Esophagus muscularis mucosa (tissue), 4 donors: ENCODE measurements around the gene MRPL46. TPM values are rescaled to one million over a fixed set of nuclear protein-coding genes. Genes with fewer than 3 reads are reported as not detected.

ENCODE experiments used
- DNase-seq: peaks from one replicate; pipeline ENCODE4 v3.0.0-alpha.2; 2017; ENCODE audit errors: extremely low spot score
- H3K27ac ChIP-seq, 4 donors: fragments of 200-600 bp; sonication (generic); replicated peaks in 1 of 4; 1 replicate in 3 of 4; 2 replicates in 1 of 4; pipeline ENCODE4 v1.5.1; 2016 to 2019; ENCODE audit warnings: mild to moderate bottlenecking in 1 of 4
- H3K27me3 ChIP-seq, 4 donors: fragments of 200-600 bp; sonication (generic); one replicate each; pipeline versions ENCODE4 v1.5.1 to v1.6.0; 2016 to 2019
- H3K36me3 ChIP-seq, 4 donors: fragments of 200-600 bp; sonication (generic); one replicate each; pipeline ENCODE4 v1.5.1; 2016 to 2019
- H3K4me1 ChIP-seq, 4 donors: fragments of 200-600 bp; sonication (generic); one replicate each; pipeline ENCODE4 v1.5.1; 2016 to 2019
- H3K4me3 ChIP-seq, 4 donors: fragments of 200-600 bp; sonication (generic); 1 replicate in 2 of 4; 2 replicates in 2 of 4; pipeline ENCODE4 v1.5.1; 2016 to 2019; ENCODE audit warnings: mild to moderate bottlenecking in 4 of 4, moderate library complexity in 1 of 4
- H3K9me3 ChIP-seq, 4 donors: fragments of 200-600 bp; sonication (generic); 1 replicate in 3 of 4; 2 replicates in 1 of 4; pipeline ENCODE4 v1.5.1; 2016 to 2019
- EP300 ChIP-seq: sonication (generic); formaldehyde crosslinking; IDR thresholded peaks from one replicate; pipeline ENCODE4 v1.6.1; 2017; ENCODE audit warnings: antibody characterized with exemption
- POLR2A ChIP-seq: fragments of 450-650 bp; IDR thresholded peaks from one replicate; pipeline ENCODE4 v1.6.1; 2017; ENCODE audit warnings: antibody characterized with exemption, moderate library complexity, mild to moderate bottlenecking, low read depth
- POLR2AphosphoS5 ChIP-seq, 2 donors: sonication (generic); formaldehyde crosslinking; IDR thresholded peaks; one replicate each; pipeline ENCODE4 v1.6.1; 2017; ENCODE audit warnings: antibody characterized with exemption in 2 of 2
- WGBS: methylation state at CpG from one replicate; pipeline ENCODE4 v1.1.5; 2018; 5-methylcytosine and 5-hydroxymethylcytosine counted together
- intact Hi-C: fragments of 100-400 bp; cut with DNase I; formaldehyde crosslinking; loops from one replicate; pipeline ENCODE4 v1.15.1; 2023
- total RNA-seq, 4 donors: library from RNA; depleted of rRNA; stranded (reverse); fragments of >200 nt; gene quantifications; one replicate each; pipeline versions ENCODE4 v1.1.0 to v1.2.1, GENCODE V29; 2016
- TF ChIP-seq, protein P1 (sequence below), 3 experiments: fragments of 200-600 bp in 2 of 3; fragments of 450-650 bp in 1 of 3; sonication (generic) in 2 of 3; IDR thresholded peaks; one replicate each; pipeline ENCODE4 v1.5.1; 2017 to 2019; ENCODE audit warnings: antibody characterized with exemption in 3 of 3, mild to moderate bottlenecking in 2 of 3, moderate library complexity in 1 of 3

The MRPL46 gene
- total RNA-seq, 4 donors from 2014 or later, result 14.5 to 27.8 (median 25.1) TPM

GRCh38 chr15:88430051-88430450 is 37.1 kb downstream of the MRPL46 start:
- peak; percentile 60 for DNase-seq
- intact Hi-C loops, result no loop called here
- Histone ChIP-seq H3K36me3 (no peaks in the 10 kb centered on the region), H3K4me1 (no peaks in the 10 kb centered on the region), H3K27me3 (peaks cover 0 to 42% (median 0%) of the 10 kb centered on the region in 4 donors), H3K27ac (no peak overlapping the region), H3K9me3 (no peaks in the 10 kb centered on the region), H3K4me3 (no peak overlapping the region)
- no peak for TF ChIP-seq EP300
- TF ChIP-seq, protein P1, sequence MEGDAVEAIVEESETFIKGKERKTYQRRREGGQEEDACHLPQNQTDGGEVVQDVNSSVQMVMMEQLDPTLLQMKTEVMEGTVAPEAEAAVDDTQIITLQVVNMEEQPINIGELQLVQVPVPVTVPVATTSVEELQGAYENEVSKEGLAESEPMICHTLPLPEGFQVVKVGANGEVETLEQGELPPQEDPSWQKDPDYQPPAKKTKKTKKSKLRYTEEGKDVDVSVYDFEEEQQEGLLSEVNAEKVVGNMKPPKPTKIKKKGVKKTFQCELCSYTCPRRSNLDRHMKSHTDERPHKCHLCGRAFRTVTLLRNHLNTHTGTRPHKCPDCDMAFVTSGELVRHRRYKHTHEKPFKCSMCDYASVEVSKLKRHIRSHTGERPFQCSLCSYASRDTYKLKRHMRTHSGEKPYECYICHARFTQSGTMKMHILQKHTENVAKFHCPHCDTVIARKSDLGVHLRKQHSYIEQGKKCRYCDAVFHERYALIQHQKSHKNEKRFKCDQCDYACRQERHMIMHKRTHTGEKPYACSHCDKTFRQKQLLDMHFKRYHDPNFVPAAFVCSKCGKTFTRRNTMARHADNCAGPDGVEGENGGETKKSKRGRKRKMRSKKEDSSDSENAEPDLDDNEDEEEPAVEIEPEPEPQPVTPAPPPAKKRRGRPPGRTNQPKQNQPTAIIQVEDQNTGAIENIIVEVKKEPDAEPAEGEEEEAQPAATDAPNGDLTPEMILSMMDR (IDR thresholded peaks at IDR 0.05), result no peak
- no peak for TF ChIP-seq POLR2A
- TF ChIP-seq POLR2AphosphoS5 (IDR thresholded peaks at IDR 0.05), result no peak

- Histone ChIP-seq H3K27me3 (peaks cover 0 to 42% (median 0%) of the 10 kb centered on the region in 4 donors), H3K4me3 (no peak overlapping the region), H3K4me1 (no peaks in the 10 kb centered on the region), H3K27ac (no peak overlapping the region), H3K9me3 (no peaks in the 10 kb centered on the region), H3K36me3 (no peaks in the 10 kb centered on the region)
- DNase-seq, result peak; percentile 90
- intact Hi-C loops, result no loop called here
- WGBS, result 82% methylated on average over 9 of the region's 12 CpGs
- no peak for TF ChIP-seq POLR2AphosphoS5 (IDR thresholded peaks at IDR 0.05)
- TF ChIP-seq EP300, result no peak
- TF ChIP-seq, protein P1 (IDR thresholded peaks at IDR 0.05), result no peak
- TF ChIP-seq POLR2A, result no peak
These were observed 38.2 kb downstream of the MRPL46 start for GRCh38 chr15:88428805-88429605.

- Histone ChIP-seq H3K27me3 (peaks cover 0 to 45% (median 0%) of the 10 kb centered on the region in 4 donors), H3K4me3 (no peak overlapping the region), H3K4me1 (no peaks in the 10 kb centered on the region), H3K9me3 (no peaks in the 10 kb centered on the region), H3K27ac (no peak overlapping the region), H3K36me3 (no peaks in the 10 kb centered on the region)
- WGBS, result 68% methylated on average over 9 of the region's 9 CpGs
- intact Hi-C loops, result no loop called here
- TF ChIP-seq POLR2AphosphoS5 (IDR thresholded peaks at IDR 0.05), result no peak
- TF ChIP-seq POLR2A, result no peak
- TF ChIP-seq, protein P1 (IDR thresholded peaks at IDR 0.05), result no peak
- TF ChIP-seq EP300, result no peak
- peak; percentile 64 for DNase-seq
These were observed 39.1 kb downstream of the MRPL46 start for GRCh38 chr15:88428053-88428452.

DNA sequence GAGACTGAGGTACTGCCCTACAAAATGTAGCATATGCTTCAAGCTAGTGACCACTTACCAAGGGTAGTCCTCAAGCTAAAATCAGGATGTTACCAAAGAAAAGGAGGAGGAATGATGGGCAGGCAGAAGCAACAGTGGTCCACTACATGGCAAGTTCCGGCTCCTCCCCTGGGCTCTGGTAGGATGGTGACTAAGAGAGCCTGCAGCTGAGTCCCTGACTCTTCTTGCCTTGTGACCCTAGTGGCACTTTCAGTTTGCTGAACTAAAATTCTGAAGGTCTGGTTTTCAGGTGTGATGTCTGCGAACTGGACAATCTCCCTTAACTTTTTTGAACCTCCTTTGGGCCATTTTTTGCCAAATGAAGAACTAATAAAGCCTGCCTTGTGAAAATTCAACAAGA is 40.9 kb downstream of the MRPL46 start:
- no peak overlapping the region for H3K27ac ChIP-seq
- H3K4me1 ChIP-seq, result no peaks in the 10 kb centered on the region
- H3K9me3 ChIP-seq, result no peaks in the 10 kb centered on the region
- peak; percentile 79 for DNase-seq
- TF ChIP-seq, protein P1 (IDR thresholded peaks at IDR 0.05), result no peak
- TF ChIP-seq POLR2A (no peak), POLR2AphosphoS5 (IDR thresholded peaks at IDR 0.05) (no peak), EP300 (no peak)
- WGBS, result 78% methylated on average over 2 of the region's 2 CpGs
- peaks cover 0 to 32% (median 0%) of the 10 kb centered on the region in 4 donors for H3K27me3 ChIP-seq
- no peaks in the 10 kb centered on the region for H3K36me3 ChIP-seq
- no peak overlapping the region for H3K4me3 ChIP-seq
- intact Hi-C loops, result no loop called here
